Activated CD4-positive, alpha-beta T cell treated with anti-CD3 and anti-CD28 coated beads, Interleukin-10, Interleukin-2, amounts not matched to agents 100 ng/mL and 50 ng/mL, durations not matched to agents 16 hours and 8 hours (primary cell): ENCODE measurements around the gene TEKT1.

Experiments
- DNase-seq: peaks from one replicate; pipeline ENCODE4 v3.0.0-alpha.2; 2020

Gene TEKT1

GRCh38 chr17:6755731-6756184 is 75.8 kb downstream of the TEKT1 start, which contains the start of gene XAF1:
XAF1 (plus strand) TSS chr17:6756046; CDS start chr17:6756079, 33 bp downstream.
- peak; percentile 72 for DNase-seq

- no peak for DNase-seq
These were observed 76.2 kb downstream of the TEKT1 start for GRCh38 chr17:6755281-6755680.

GRCh38 chr17:6753546-6753945 is 78.0 kb downstream of the TEKT1 start:
- no peak for DNase-seq

- DNase-seq: peak; percentile 42
These were observed 78.5 kb downstream of the TEKT1 start for GRCh38 chr17:6753006-6753445.

GRCh38 chr17:6752068-6752909 is 79.2 kb downstream of the TEKT1 start:
- no peak for DNase-seq

- DNase-seq: peak; percentile 13
These were observed 82.0 kb downstream of the TEKT1 start for GRCh38 chr17:6749519-6749918.

- no peak for DNase-seq
These were observed 82.9 kb downstream of the TEKT1 start for GRCh38 chr17:6748617-6749016.
